ENCODE data around the gene AKAP5.

- no peak for TF ChIP-seq POLR2A (IDR thresholded peaks at IDR 0.05; ENCODE audit: low read depth, low read length)
- no peak for TF ChIP-seq POLR2AphosphoS5 (IDR thresholded peaks at IDR 0.05; ENCODE audit: low read depth, low read length)
- no peak for TF ChIP-seq TAF1 (IDR thresholded peaks at IDR 0.05; ENCODE audit: borderline replicate concordance, low read depth, low read length)
Measured at GRCh38 chr14:64450255-64450654, 15.0 kb upstream of the AKAP5 start.

All from GM12892 (cell line).